Kidney epithelial cell (primary cell): ENCODE data around the gene SFMBT2. TPM values are rescaled to one million over a fixed set of nuclear protein-coding genes. Genes with fewer than 3 reads are reported as not detected.

Source experiments
- DNase-seq: peaks from one replicate; pipeline ENCODE4 v3.0.0-alpha.2; 2010; ENCODE audit warnings: low read depth
- H3K27me3 ChIP-seq: 2 replicates; pipeline ENCODE4 v1.6.0; 2011; ENCODE audit warnings: low read length; ENCODE audit not compliant: control insufficient read depth, insufficient read depth
- H3K36me3 ChIP-seq: 2 replicates; pipeline ENCODE4 v1.5.1; 2011; ENCODE audit warnings: low read length; ENCODE audit not compliant: control insufficient read depth, insufficient read depth
- H3K4me3 ChIP-seq: 2 replicates; pipeline ENCODE4 v1.5.1; 2011; ENCODE audit warnings: low read depth, mild to moderate bottlenecking, control low read depth, low read length
- CTCF ChIP-seq: IDR thresholded peaks from 2 replicates; pipeline ENCODE4 v1.5.1; 2011; ENCODE audit warnings: mild to moderate bottlenecking, moderate library complexity, low read length, control low read depth, inconsistent platforms; ENCODE audit not compliant: insufficient read depth, poor library complexity, severe bottlenecking
- total RNA-seq: library from RNA; depleted of rRNA; stranded (reverse); fragments of >200 nt; gene quantifications from 2 replicates; pipeline ENCODE4 v1.2.3, GENCODE V29; 2015

The SFMBT2 gene
- total RNA-seq, 1 donor from 2014 or later, result 3.1 TPM

GRCh38 chr10:7234109-7234508, 176.7 kb downstream of the SFMBT2 start:
- no peaks in the 10 kb centered on the region for H3K36me3 ChIP-seq
- no peaks in the 10 kb centered on the region for H3K27me3 ChIP-seq
- TF ChIP-seq CTCF, result no peak
- no peak overlapping the region for H3K4me3 ChIP-seq
- DNase-seq, result no peak

GRCh38 chr10:7233259-7233991, 177.4 kb downstream of the SFMBT2 start:
- no peaks in the 10 kb centered on the region for H3K27me3 ChIP-seq
- TF ChIP-seq CTCF, result no peak
- H3K4me3 ChIP-seq, result no peak overlapping the region
- no peaks in the 10 kb centered on the region for H3K36me3 ChIP-seq
- DNase-seq, result no peak

- H3K4me3 ChIP-seq, result no peak overlapping the region
- no peaks in the 10 kb centered on the region for H3K36me3 ChIP-seq
- TF ChIP-seq CTCF, result no peak
- H3K27me3 ChIP-seq, result no peaks in the 10 kb centered on the region
- DNase-seq, result no peak
Measured at GRCh38 chr10:7231509-7232414, 179.1 kb downstream of the SFMBT2 start.

GRCh38 chr10:7230951-7231350, 179.9 kb downstream of the SFMBT2 start:
- Histone ChIP-seq H3K36me3 (no peaks in the 10 kb centered on the region), H3K4me3 (no peak overlapping the region), H3K27me3 (no peaks in the 10 kb centered on the region)
- no peak for DNase-seq
- no peak for TF ChIP-seq CTCF

- no peak for DNase-seq
- H3K4me3 ChIP-seq, result no peak overlapping the region
- no peaks in the 10 kb centered on the region for H3K36me3 ChIP-seq
- H3K27me3 ChIP-seq, result no peaks in the 10 kb centered on the region
- no peak for TF ChIP-seq CTCF
Measured at GRCh38 chr10:7230036-7230435, 180.8 kb downstream of the SFMBT2 start.

GRCh38 chr10:7225133-7225532, 185.7 kb downstream of the SFMBT2 start:
- no peaks in the 10 kb centered on the region for H3K27me3 ChIP-seq
- no peaks in the 10 kb centered on the region for H3K36me3 ChIP-seq
- no peak overlapping the region for H3K4me3 ChIP-seq
- no peak for TF ChIP-seq CTCF
- DNase-seq, result no peak
